Fibroblast of lung (primary cell): Measurements from ENCODE around the gene PPIL6. TPM values are rescaled to one million over a fixed set of nuclear protein-coding genes. Genes with fewer than 3 reads are reported as not detected.

Experiments used
- DNase-seq, 2 donors: peaks; one replicate each; pipeline versions ENCODE4 v3.0.0 to v3.0.0-alpha.2; 2010; ENCODE audit warnings: low read depth in 2 of 2
- H2AFZ ChIP-seq: 2 replicates; pipeline ENCODE4 v1.5.1; 2012; ENCODE audit warnings: low read length, control low read depth, inconsistent platforms
- H3K27ac ChIP-seq: 2 replicates; pipeline ENCODE4 v1.5.1; 2011; ENCODE audit warnings: low read length, control low read depth; ENCODE audit not compliant: insufficient read depth
- H3K27me3 ChIP-seq: 2 replicates; pipeline ENCODE4 v1.5.1; 2011; ENCODE audit warnings: mild to moderate bottlenecking, low read length; ENCODE audit not compliant: control insufficient read depth, insufficient read depth
- H3K36me3 ChIP-seq: 2 replicates; pipeline ENCODE4 v1.5.1; 2011; ENCODE audit warnings: low read length; ENCODE audit not compliant: control insufficient read depth, insufficient read depth
- H3K4me1 ChIP-seq: 2 replicates; pipeline ENCODE4 v1.5.1; 2011; ENCODE audit warnings: low read length; ENCODE audit not compliant: control insufficient read depth, insufficient read depth; ENCODE audit errors: extremely low read depth
- H3K4me2 ChIP-seq: 2 replicates; pipeline ENCODE4 v1.5.1; 2011; ENCODE audit warnings: low read length, control low read depth; ENCODE audit not compliant: insufficient read depth; ENCODE audit errors: extremely low read depth
- H3K4me3 ChIP-seq, 4 experiments: fragments of 200-600 bp in 1 of 4; sonication (generic) in 1 of 4; replicated peaks in 1 of 4; 2 replicates each; pipeline ENCODE4 v1.5.1; 2011 to 2016; ENCODE audit warnings: low read length in 4 of 4, low read depth in 3 of 4, mild to moderate bottlenecking in 3 of 4, control low read depth in 2 of 4, inconsistent platforms in 1 of 4, mixed read lengths in 1 of 4; ENCODE audit not compliant: insufficient read depth in 1 of 4; ENCODE audit errors: control extremely low read depth in 1 of 4
- H3K79me2 ChIP-seq: 2 replicates; pipeline ENCODE4 v1.5.1; 2012; ENCODE audit warnings: mild to moderate bottlenecking, low read length, inconsistent platforms; ENCODE audit not compliant: control insufficient read depth, insufficient read depth
- H3K9ac ChIP-seq: 2 replicates; pipeline ENCODE4 v1.5.1; 2011; ENCODE audit warnings: mild to moderate bottlenecking, low read length, control low read depth; ENCODE audit not compliant: insufficient read depth
- H3K9me3 ChIP-seq: 2 replicates; pipeline ENCODE4 v1.5.1; 2012; ENCODE audit warnings: low read depth, low read length; ENCODE audit not compliant: control insufficient read depth, insufficient read depth
- H4K20me1 ChIP-seq: 2 replicates; pipeline ENCODE4 v1.5.1; 2011; ENCODE audit warnings: low read length; ENCODE audit not compliant: control insufficient read depth, insufficient read depth; ENCODE audit errors: extremely low read depth
- CTCF ChIP-seq, 2 donors: IDR thresholded peaks in 1 of 2; conservative IDR thresholded peaks in 1 of 2; 1 replicate in 1 of 2; 2 replicates in 1 of 2; pipeline ENCODE4 v1.5.1; 2011 to 2012; ENCODE audit warnings: low read length in 2 of 2, control low read depth in 1 of 2, inconsistent platforms in 1 of 2, low read depth in 1 of 2, mild to moderate bottlenecking in 1 of 2
- EZH2 ChIP-seq: IDR thresholded peaks from 2 replicates; pipeline ENCODE4 v1.5.1; 2012; ENCODE audit warnings: low read length, control low read depth, mild to moderate bottlenecking; ENCODE audit errors: missing control alignments
- polyA plus RNA-seq, 2 donors: library from polyadenylated mRNA; depleted of rRNA in 1 of 2; stranded (reverse) in 1 of 2; unstranded in 1 of 2; fragments of >200 nt; gene quantifications; 2 replicates each; pipeline ENCODE4 v1.2.1, GENCODE V29; 2011 to 2012; ENCODE audit warnings: missing spikeins in 1 of 2
- total RNA-seq: library from RNA; depleted of rRNA; stranded (reverse); fragments of >200 nt; gene quantifications from 2 replicates; pipeline ENCODE4 v1.2.1, GENCODE V29; 2014

Gene PPIL6
- total and polyA plus RNA-seq, 2 donors (not counting 1 experiment from before 2014, with no cell fraction given), result 0.78 to 5.0 TPM

- DNase-seq, result peak; percentile 25 to 40
- no peak overlapping the region for H3K4me3 ChIP-seq
- no peak overlapping the region for H2AFZ ChIP-seq
- H3K79me2 ChIP-seq, result no peaks in the 10 kb centered on the region
- no peak overlapping the region for H3K9ac ChIP-seq
- H3K27ac ChIP-seq, result no peak overlapping the region
- H4K20me1 ChIP-seq, result no peaks in the 10 kb centered on the region
- no peaks in the 10 kb centered on the region for H3K9me3 ChIP-seq
- H3K4me1 ChIP-seq, result peaks cover 5% of the 10 kb centered on the region
- no peaks in the 10 kb centered on the region for H3K36me3 ChIP-seq
- H3K27me3 ChIP-seq, result no peaks in the 10 kb centered on the region
- TF ChIP-seq EZH2 (no peak), CTCF (conservative IDR thresholded peaks at IDR 0.05 in 1 of 2, IDR thresholded peaks at IDR 0.05 in 1 of 2; ENCODE audit: low read depth in 1 of 2, low read length in 2 of 2) (no peak)
- no peak overlapping the region for H3K4me2 ChIP-seq
Observed at GRCh38 chr6:109351231-109352130, 88.9 kb downstream of the PPIL6 start.

GRCh38 chr6:109349419-109349987, 90.9 kb downstream of the PPIL6 start:
- Histone ChIP-seq H3K79me2 (no peaks in the 10 kb centered on the region), H4K20me1 (no peaks in the 10 kb centered on the region), H3K4me1 (peaks cover 5% of the 10 kb centered on the region), H3K27me3 (no peaks in the 10 kb centered on the region), H3K9me3 (no peaks in the 10 kb centered on the region), H3K36me3 (no peaks in the 10 kb centered on the region), H3K27ac (no peak overlapping the region), H2AFZ (no peak overlapping the region), H3K4me2 (no peak overlapping the region), H3K9ac (no peak overlapping the region), H3K4me3 (no peak overlapping the region)
- TF ChIP-seq EZH2 (no peak), CTCF (conservative IDR thresholded peaks at IDR 0.05 in 1 of 2, IDR thresholded peaks at IDR 0.05 in 1 of 2; ENCODE audit: low read depth in 1 of 2, low read length in 2 of 2) (no peak)
- DNase-seq, result peak; percentile 67 to 83

GRCh38 chr6:109348226-109348625, 92.2 kb downstream of the PPIL6 start:
- no peak for TF ChIP-seq CTCF (conservative IDR thresholded peaks at IDR 0.05 in 1 of 2, IDR thresholded peaks at IDR 0.05 in 1 of 2; ENCODE audit: low read depth in 1 of 2, low read length in 2 of 2)
- TF ChIP-seq EZH2, result no peak
- Histone ChIP-seq H3K4me2 (no peak overlapping the region), H3K36me3 (no peaks in the 10 kb centered on the region), H2AFZ (no peak overlapping the region), H3K4me1 (peaks cover 5% of the 10 kb centered on the region), H3K9me3 (no peaks in the 10 kb centered on the region), H3K79me2 (no peaks in the 10 kb centered on the region), H3K27ac (no peak overlapping the region), H3K4me3 (no peak overlapping the region), H3K9ac (no peak overlapping the region), H3K27me3 (no peaks in the 10 kb centered on the region), H4K20me1 (no peaks in the 10 kb centered on the region)
- no peak for DNase-seq
